ENCODE data around the gene HRH2.

DNA sequence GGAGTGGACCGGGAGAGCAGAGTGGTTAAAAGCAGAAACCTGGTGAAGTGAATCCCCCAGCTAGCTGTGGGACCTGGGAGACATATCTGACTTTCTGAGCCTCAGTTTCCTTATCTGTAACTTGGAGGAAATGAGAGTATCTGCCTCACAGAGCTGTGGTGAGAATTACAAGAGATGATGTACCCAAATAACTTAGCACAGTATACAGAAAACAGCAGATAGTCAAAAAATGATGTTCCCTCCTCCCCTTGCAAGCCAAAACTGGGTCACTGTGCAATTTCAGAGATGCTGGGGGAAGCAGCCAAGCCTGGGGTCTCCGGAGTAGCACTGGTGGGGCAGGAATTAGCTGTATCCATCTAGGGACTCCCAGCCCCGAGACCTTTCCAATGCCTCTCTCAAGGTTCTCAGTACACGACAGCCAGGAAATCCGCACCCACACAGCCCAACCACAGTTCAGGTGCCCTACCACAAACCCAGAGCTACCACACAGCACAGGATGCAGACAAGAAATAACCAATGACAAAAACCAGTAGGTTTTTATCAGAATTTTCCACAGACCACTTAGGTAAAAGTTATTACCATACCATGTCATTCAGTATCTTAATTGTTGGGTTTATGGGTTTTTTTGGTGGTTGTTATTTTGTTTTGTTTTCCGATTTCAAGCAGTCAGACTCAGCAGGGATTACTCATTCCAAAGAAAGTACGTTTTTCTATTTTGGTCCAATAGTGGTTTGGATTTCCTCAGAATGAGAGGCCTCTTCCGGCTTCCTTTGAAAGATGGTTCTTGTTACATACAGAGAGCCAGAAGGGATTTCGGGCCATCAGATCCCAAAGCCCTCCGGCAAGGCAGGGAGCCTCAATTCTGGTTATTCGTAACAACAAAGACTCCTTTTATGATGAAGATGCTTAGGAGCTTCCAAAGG lies 4.9 kb upstream of the HRH2 start:
- TF ChIP-seq GATA2 (IDR thresholded peaks at IDR 0.05; ENCODE audit: low read depth, low read length) (no peak), GATA3 (IDR thresholded peaks at IDR 0.05; ENCODE audit: low read depth, low read length) (no peak)
